ENCODE results near the gene UMODL1.

Gene UMODL1

GRCh38 chr21:42158846-42159245 lies 87.7 kb downstream of the UMODL1 start:
- H3K27me3 ChIP-seq: no peaks in the 10 kb centered on the region
- H3K36me3 ChIP-seq: no peaks in the 10 kb centered on the region
- no peak for DNase-seq
- no peak for TF ChIP-seq CTCF (IDR thresholded peaks at IDR 0.05; ENCODE audit: low read depth, low read length)
- no peak overlapping the region for H3K4me3 ChIP-seq (ENCODE audit: low read depth, low read length)
- H3K4me1 ChIP-seq: peaks cover 12% of the 10 kb centered on the region
- H3K9me3 ChIP-seq: no peaks in the 10 kb centered on the region

- TF ChIP-seq CTCF (IDR thresholded peaks at IDR 0.05; ENCODE audit: low read depth, low read length): no peak
Observed at GRCh38 chr21:42159560-42160110, 88.5 kb downstream of the UMODL1 start.

GRCh38 chr21:42160111-42160721 lies 89.1 kb downstream of the UMODL1 start:
- DNase-seq: no peak
- TF ChIP-seq CTCF (IDR thresholded peaks at IDR 0.05; ENCODE audit: low read depth, low read length): no peak
- Histone ChIP-seq H3K36me3 (no peaks in the 10 kb centered on the region), H3K4me1 (peaks cover 12% of the 10 kb centered on the region), H3K4me3 (ENCODE audit: low read depth, low read length) (no peak overlapping the region), H3K9me3 (no peaks in the 10 kb centered on the region), H3K27me3 (no peaks in the 10 kb centered on the region)

More at GRCh38 chr21:42159560-42160110, 88.5 kb downstream of the UMODL1 start:
- Histone ChIP-seq H3K9me3 (no peaks in the 10 kb centered on the region), H3K4me1 (peaks cover 12% of the 10 kb centered on the region), H3K27me3 (no peaks in the 10 kb centered on the region), H3K4me3 (ENCODE audit: low read depth, low read length) (no peak overlapping the region), H3K36me3 (no peaks in the 10 kb centered on the region)
- no peak for DNase-seq

DNA sequence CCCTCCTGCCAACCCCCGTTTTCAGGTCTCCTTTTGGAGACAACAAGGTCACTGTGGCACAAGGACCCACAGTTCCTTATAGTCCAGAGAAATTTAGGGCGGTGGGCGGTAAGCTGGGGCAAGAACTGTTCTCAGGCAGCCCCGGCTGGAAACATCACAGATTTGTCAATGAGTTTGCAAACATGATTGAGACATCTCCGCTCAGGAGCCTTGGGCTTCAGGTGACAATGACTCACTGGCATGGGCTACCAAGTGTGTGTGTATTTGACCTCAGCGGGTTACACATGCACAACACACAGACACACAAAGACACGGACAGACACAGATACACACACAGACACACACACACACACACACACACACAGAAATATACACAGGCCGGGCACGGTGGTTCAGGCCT lies 89.6 kb downstream of the UMODL1 start:
- no peaks in the 10 kb centered on the region for H3K36me3 ChIP-seq
- TF ChIP-seq CTCF (IDR thresholded peaks at IDR 0.05; ENCODE audit: low read depth, low read length): no peak
- no peak overlapping the region for H3K4me3 ChIP-seq (ENCODE audit: low read depth, low read length)
- DNase-seq: no peak
- no peaks in the 10 kb centered on the region for H3K27me3 ChIP-seq
- H3K9me3 ChIP-seq: no peaks in the 10 kb centered on the region
- H3K4me1 ChIP-seq: peaks cover 12% of the 10 kb centered on the region

GRCh38 chr21:42161401-42161955 lies 90.4 kb downstream of the UMODL1 start:
- H3K4me1 ChIP-seq: peaks cover 12% of the 10 kb centered on the region
- no peak overlapping the region for H3K4me3 ChIP-seq (ENCODE audit: low read depth, low read length)
- no peaks in the 10 kb centered on the region for H3K36me3 ChIP-seq
- H3K27me3 ChIP-seq: no peaks in the 10 kb centered on the region
- no peaks in the 10 kb centered on the region for H3K9me3 ChIP-seq
- no peak for DNase-seq
- TF ChIP-seq CTCF (IDR thresholded peaks at IDR 0.05; ENCODE audit: low read depth, low read length): no peak

Measured in BE2C (cell line).